PC-9 (cell line): ENCODE measurements around the gene TSC22D3.

Experiments used
- EZH2 ChIP-seq: fragments of 200-600 bp; sonication (generic); IDR thresholded peaks from 2 replicates; pipeline ENCODE4 v1.8.0; 2017; ENCODE audit warnings: antibody characterized with exemption, low read depth
- TF ChIP-seq, protein P1 (sequence below): fragments of 200-600 bp; sonication (generic); conservative IDR thresholded peaks from 2 replicates; pipeline ENCODE4 v1.6.1; 2017; ENCODE audit warnings: mixed run types, antibody characterized with exemption, mild to moderate bottlenecking, moderate library complexity

DNA sequence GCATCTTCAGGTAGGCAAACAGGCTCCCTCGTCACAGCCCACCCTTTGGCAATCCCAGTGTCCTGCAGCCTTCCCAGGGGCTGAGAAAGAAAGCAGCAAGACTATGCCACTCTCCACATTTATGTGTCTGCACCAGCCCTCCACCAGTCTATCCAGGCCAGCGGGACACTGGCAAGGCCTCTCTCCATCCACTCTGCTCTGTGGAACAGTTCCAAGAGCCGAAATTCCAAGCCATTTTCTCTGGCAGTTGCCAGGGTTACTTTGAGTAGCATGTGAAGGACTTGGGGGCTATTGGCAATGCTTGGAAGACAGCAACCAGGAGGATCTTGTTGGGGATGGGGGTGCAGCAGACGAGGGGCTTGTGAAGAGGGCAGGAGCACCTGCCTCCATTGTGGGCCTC, 52.1 kb downstream of the TSC22D3 start:
- TF ChIP-seq, protein P1, sequence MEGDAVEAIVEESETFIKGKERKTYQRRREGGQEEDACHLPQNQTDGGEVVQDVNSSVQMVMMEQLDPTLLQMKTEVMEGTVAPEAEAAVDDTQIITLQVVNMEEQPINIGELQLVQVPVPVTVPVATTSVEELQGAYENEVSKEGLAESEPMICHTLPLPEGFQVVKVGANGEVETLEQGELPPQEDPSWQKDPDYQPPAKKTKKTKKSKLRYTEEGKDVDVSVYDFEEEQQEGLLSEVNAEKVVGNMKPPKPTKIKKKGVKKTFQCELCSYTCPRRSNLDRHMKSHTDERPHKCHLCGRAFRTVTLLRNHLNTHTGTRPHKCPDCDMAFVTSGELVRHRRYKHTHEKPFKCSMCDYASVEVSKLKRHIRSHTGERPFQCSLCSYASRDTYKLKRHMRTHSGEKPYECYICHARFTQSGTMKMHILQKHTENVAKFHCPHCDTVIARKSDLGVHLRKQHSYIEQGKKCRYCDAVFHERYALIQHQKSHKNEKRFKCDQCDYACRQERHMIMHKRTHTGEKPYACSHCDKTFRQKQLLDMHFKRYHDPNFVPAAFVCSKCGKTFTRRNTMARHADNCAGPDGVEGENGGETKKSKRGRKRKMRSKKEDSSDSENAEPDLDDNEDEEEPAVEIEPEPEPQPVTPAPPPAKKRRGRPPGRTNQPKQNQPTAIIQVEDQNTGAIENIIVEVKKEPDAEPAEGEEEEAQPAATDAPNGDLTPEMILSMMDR: no peak
- TF ChIP-seq EZH2: no peak
